T follicular helper cell (primary cell): ENCODE measurements around the gene PIP5K1C.

Experiments used
- DNase-seq: peaks from one replicate; pipeline ENCODE4 v3.0.0-alpha.2; 2020; ENCODE audit warnings: low read depth

Gene PIP5K1C

GRCh38 chr19:3610745-3611717, 89.2 kb downstream of the PIP5K1C start:
- DNase-seq = no peak

- no peak for DNase-seq
These were observed 90.2 kb downstream of the PIP5K1C start for GRCh38 chr19:3609779-3610719.

- DNase-seq = no peak
These were observed 91.4 kb downstream of the PIP5K1C start for GRCh38 chr19:3608750-3609322.

- no peak for DNase-seq
These were observed 92.1 kb downstream of the PIP5K1C start for GRCh38 chr19:3608079-3608641.

GRCh38 chr19:3607303-3608078, 92.8 kb downstream of the PIP5K1C start:
- DNase-seq = no peak

GRCh38 chr19:3606690-3607289, 93.5 kb downstream of the PIP5K1C start, which contains the start of gene TBXA2R:
Gene TBXA2R, minus strand, starts transcription at chr19:3606875. Its CDS starts 6,241 bp downstream, at chr19:3600634.
- DNase-seq = peak; percentile 22

- DNase-seq = no peak
These were observed 94.0 kb downstream of the PIP5K1C start for GRCh38 chr19:3606174-3606689.

- DNase-seq = no peak
These were observed 94.5 kb downstream of the PIP5K1C start for GRCh38 chr19:3605770-3606169.

- DNase-seq = no peak
These were observed 94.9 kb downstream of the PIP5K1C start for GRCh38 chr19:3605361-3605760.

- no peak for DNase-seq
These were observed 95.3 kb downstream of the PIP5K1C start for GRCh38 chr19:3604987-3605343.

GRCh38 chr19:3604227-3604986, 95.9 kb downstream of the PIP5K1C start:
- no peak for DNase-seq

GRCh38 chr19:3603121-3603811, 97.0 kb downstream of the PIP5K1C start:
- no peak for DNase-seq

- no peak for DNase-seq
These were observed 99.2 kb downstream of the PIP5K1C start for GRCh38 chr19:3601021-3601420.

GRCh38 chr19:3599776-3600187, 100.5 kb downstream of the PIP5K1C start:
- DNase-seq = no peak

GRCh38 chr19:3595521-3596061, 104.7 kb downstream of the PIP5K1C start:
- DNase-seq = no peak

GRCh38 chr19:3593156-3593555, 107.1 kb downstream of the PIP5K1C start:
- DNase-seq = no peak

GRCh38 chr19:3591876-3592613, 108.2 kb downstream of the PIP5K1C start:
- no peak for DNase-seq
